ENCODE measurements around the gene MYH6.

DNA sequence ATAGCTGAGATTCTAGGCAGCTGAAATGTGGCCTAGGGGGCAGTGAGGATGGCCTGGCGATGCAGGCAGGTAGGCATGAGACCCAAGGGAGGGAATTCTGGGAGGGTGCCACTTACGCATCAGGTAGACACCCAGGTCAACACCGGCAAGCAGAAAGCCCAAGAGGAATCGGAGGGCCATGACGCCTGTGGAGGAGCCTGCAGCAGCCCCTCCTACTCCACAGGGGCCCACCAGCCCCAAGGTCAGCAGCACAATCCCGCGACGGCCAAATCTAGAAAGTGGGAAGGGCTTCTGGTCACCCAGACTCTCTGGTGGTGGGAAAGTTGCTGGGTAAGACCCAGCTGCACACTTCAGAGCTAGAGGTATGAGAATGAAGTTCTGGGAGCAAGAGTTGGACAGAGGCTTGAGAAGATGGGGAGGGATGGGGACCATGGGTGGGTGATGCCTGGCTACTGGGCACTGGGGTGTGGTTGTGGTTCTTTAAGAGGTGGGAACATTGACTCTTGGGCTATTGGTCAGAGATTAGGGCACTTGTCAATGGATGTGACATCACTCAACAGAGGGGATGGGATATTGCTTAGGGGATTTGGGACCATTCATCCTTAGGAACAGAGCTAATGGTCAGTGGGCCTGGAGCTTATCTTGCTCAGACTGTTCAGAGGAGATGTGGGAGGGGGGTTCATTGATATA is 58.8 kb downstream of the MYH6 start:
- TF ChIP-seq CTCF (IDR thresholded peaks at IDR 0.05) (no peak), FOXP4 (CRISPR knock-in tag; IDR thresholded peaks at IDR 0.05) (no peak), E2F5 (CRISPR knock-in tag; IDR thresholded peaks at IDR 0.05) (no peak), SMAD4 (CRISPR knock-in tag; IDR thresholded peaks at IDR 0.05) (no peak), ZNF423 (CRISPR knock-in tag; IDR thresholded peaks at IDR 0.05) (no peak), SP1 (CRISPR knock-in tag; conservative IDR thresholded peaks at IDR 0.05) (no peak), ZNF138 (CRISPR knock-in tag; conservative IDR thresholded peaks at IDR 0.05) (no peak)
- TF ChIP-seq, protein P1, sequence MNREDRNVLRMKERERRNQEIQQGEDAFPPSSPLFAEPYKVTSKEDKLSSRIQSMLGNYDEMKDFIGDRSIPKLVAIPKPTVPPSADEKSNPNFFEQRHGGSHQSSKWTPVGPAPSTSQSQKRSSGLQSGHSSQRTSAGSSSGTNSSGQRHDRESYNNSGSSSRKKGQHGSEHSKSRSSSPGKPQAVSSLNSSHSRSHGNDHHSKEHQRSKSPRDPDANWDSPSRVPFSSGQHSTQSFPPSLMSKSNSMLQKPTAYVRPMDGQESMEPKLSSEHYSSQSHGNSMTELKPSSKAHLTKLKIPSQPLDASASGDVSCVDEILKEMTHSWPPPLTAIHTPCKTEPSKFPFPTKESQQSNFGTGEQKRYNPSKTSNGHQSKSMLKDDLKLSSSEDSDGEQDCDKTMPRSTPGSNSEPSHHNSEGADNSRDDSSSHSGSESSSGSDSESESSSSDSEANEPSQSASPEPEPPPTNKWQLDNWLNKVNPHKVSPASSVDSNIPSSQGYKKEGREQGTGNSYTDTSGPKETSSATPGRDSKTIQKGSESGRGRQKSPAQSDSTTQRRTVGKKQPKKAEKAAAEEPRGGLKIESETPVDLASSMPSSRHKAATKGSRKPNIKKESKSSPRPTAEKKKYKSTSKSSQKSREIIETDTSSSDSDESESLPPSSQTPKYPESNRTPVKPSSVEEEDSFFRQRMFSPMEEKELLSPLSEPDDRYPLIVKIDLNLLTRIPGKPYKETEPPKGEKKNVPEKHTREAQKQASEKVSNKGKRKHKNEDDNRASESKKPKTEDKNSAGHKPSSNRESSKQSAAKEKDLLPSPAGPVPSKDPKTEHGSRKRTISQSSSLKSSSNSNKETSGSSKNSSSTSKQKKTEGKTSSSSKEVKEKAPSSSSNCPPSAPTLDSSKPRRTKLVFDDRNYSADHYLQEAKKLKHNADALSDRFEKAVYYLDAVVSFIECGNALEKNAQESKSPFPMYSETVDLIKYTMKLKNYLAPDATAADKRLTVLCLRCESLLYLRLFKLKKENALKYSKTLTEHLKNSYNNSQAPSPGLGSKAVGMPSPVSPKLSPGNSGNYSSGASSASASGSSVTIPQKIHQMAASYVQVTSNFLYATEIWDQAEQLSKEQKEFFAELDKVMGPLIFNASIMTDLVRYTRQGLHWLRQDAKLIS (CRISPR knock-in tag; IDR thresholded peaks at IDR 0.05; ENCODE audit: borderline replicate concordance) = no peak
- TF ChIP-seq, protein P2, sequence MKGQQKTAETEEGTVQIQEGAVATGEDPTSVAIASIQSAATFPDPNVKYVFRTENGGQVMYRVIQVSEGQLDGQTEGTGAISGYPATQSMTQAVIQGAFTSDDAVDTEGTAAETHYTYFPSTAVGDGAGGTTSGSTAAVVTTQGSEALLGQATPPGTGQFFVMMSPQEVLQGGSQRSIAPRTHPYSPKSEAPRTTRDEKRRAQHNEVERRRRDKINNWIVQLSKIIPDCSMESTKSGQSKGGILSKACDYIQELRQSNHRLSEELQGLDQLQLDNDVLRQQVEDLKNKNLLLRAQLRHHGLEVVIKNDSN (CRISPR knock-in tag; IDR thresholded peaks at IDR 0.05) = no peak
- TF ChIP-seq, protein P3, sequence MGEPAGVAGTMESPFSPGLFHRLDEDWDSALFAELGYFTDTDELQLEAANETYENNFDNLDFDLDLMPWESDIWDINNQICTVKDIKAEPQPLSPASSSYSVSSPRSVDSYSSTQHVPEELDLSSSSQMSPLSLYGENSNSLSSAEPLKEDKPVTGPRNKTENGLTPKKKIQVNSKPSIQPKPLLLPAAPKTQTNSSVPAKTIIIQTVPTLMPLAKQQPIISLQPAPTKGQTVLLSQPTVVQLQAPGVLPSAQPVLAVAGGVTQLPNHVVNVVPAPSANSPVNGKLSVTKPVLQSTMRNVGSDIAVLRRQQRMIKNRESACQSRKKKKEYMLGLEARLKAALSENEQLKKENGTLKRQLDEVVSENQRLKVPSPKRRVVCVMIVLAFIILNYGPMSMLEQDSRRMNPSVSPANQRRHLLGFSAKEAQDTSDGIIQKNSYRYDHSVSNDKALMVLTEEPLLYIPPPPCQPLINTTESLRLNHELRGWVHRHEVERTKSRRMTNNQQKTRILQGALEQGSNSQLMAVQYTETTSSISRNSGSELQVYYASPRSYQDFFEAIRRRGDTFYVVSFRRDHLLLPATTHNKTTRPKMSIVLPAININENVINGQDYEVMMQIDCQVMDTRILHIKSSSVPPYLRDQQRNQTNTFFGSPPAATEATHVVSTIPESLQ (CRISPR knock-in tag; IDR thresholded peaks at IDR 0.05) = no peak
